ELF-1 (cell line): ENCODE measurements around the gene FUOM.
"Not testable (repeated sequence)": the region's sequence is repeated elsewhere in the genome, so short reads cannot be mapped to it uniquely, and the experiment has no call there.

Experiments
- DNase-seq: peaks from one replicate; pipeline ENCODE4 v3.0.0-alpha.2; 2016; ENCODE audit warnings: low read depth, low spot score

FUOM gene

GRCh38 chr10:133388973-133389818 lies 31.4 kb upstream of the FUOM start:
- DNase-seq = no peak

GRCh38 chr10:133388236-133388972 lies 30.6 kb upstream of the FUOM start:
- no peak for DNase-seq

- DNase-seq = not testable (repeated sequence)
Measured at GRCh38 chr10:133386951-133387350, 29.1 kb upstream of the FUOM start.

- no peak for DNase-seq
Measured at GRCh38 chr10:133385214-133385613, 27.4 kb upstream of the FUOM start.

GRCh38 chr10:133384071-133384470 lies 26.3 kb upstream of the FUOM start:
- no peak for DNase-seq

- DNase-seq = no peak
Measured at GRCh38 chr10:133383551-133383950, 25.7 kb upstream of the FUOM start.

- DNase-seq = no peak
Measured at GRCh38 chr10:133381036-133381435, 23.2 kb upstream of the FUOM start.

GRCh38 chr10:133379801-133380666 lies 22.2 kb upstream of the FUOM start:
- no peak for DNase-seq

GRCh38 chr10:133379152-133379800 lies 21.5 kb upstream of the FUOM start, which contains the start of gene PAOX:
Gene PAOX, plus strand, starts transcription at chr10:133379262. Its CDS starts 55 bp downstream, at chr10:133379317.
- DNase-seq = peak; percentile 42

GRCh38 chr10:133378251-133379096 lies 20.7 kb upstream of the FUOM start:
- peak; percentile 52 for DNase-seq

- DNase-seq = no peak
Measured at GRCh38 chr10:133377818-133378250, 20.0 kb upstream of the FUOM start.

- no peak for DNase-seq
Measured at GRCh38 chr10:133377025-133377817, 19.4 kb upstream of the FUOM start.

GRCh38 chr10:133376183-133376582 lies 18.4 kb upstream of the FUOM start:
- not testable (repeated sequence) for DNase-seq

- DNase-seq = no peak
Measured at GRCh38 chr10:133375357-133376115, 17.7 kb upstream of the FUOM start.

GRCh38 chr10:133373174-133374090 lies 15.6 kb upstream of the FUOM start, which contains the start of gene ECHS1:
Gene ECHS1, minus strand, starts transcription at chr10:133373354. Its CDS starts 21 bp downstream, at chr10:133373333.
- DNase-seq = peak; percentile 91

- no peak for DNase-seq
Measured at GRCh38 chr10:133372507-133372906, 14.7 kb upstream of the FUOM start.

GRCh38 chr10:133370030-133370786 lies 12.4 kb upstream of the FUOM start:
- DNase-seq = no peak
